HG03558 (cell line): Measurements from ENCODE around the gene GPR142.

ENCODE experiments used
- ATAC-seq: cut with Tn5 transposase; IDR thresholded peaks from one replicate; pipeline ENCODE4 v1.9.1; 2021; ENCODE audit warnings: moderate number of reproducible peaks; ENCODE audit not compliant: unreplicated experiment; ENCODE audit errors: extremely low read depth

The GPR142 gene

GRCh38 chr17:74367206-74367605 is at the start of gene GPR142:
TSS of gene GPR142 (plus strand) at chr17:74367506. CDS start at chr17:74369541, 2,035 bp downstream.
- no peak for ATAC-seq

GRCh38 chr17:74318391-74318790 is 48.9 kb upstream of the GPR142 start:
- no peak for ATAC-seq

- ATAC-seq = no peak
These were observed 42.8 kb upstream of the GPR142 start for GRCh38 chr17:74324521-74324920.

- ATAC-seq = no peak
These were observed 41.9 kb upstream of the GPR142 start for GRCh38 chr17:74325376-74325742.

- no peak for ATAC-seq
These were observed 41.4 kb upstream of the GPR142 start, which contains the start of gene KIF19 for GRCh38 chr17:74325743-74326379. TSS of gene KIF19 (plus strand) at chr17:74326226. CDS start at chr17:74326350, 124 bp downstream.

- ATAC-seq = no peak
These were observed 40.8 kb upstream of the GPR142 start for GRCh38 chr17:74326506-74326905.

GRCh38 chr17:74328487-74328886 is 38.8 kb upstream of the GPR142 start:
- no peak for ATAC-seq

- no peak for ATAC-seq
These were observed 37.9 kb upstream of the GPR142 start for GRCh38 chr17:74329378-74329777.

- ATAC-seq = no peak
These were observed 36.9 kb upstream of the GPR142 start for GRCh38 chr17:74330446-74330845.

- ATAC-seq = no peak
These were observed 35.2 kb upstream of the GPR142 start for GRCh38 chr17:74332017-74332650.

- ATAC-seq = no peak
These were observed 34.5 kb upstream of the GPR142 start for GRCh38 chr17:74332763-74333283.

- no peak for ATAC-seq
These were observed 32.8 kb upstream of the GPR142 start for GRCh38 chr17:74334393-74335039.

GRCh38 chr17:74335529-74336062 is 31.7 kb upstream of the GPR142 start:
- ATAC-seq = no peak

GRCh38 chr17:74336307-74336706 is 31.0 kb upstream of the GPR142 start:
- no peak for ATAC-seq

GRCh38 chr17:74337834-74338500 is 29.3 kb upstream of the GPR142 start:
- no peak for ATAC-seq

- ATAC-seq = no peak
These were observed 27.6 kb upstream of the GPR142 start for GRCh38 chr17:74339537-74340195.

GRCh38 chr17:74340470-74341023 is 26.8 kb upstream of the GPR142 start:
- no peak for ATAC-seq

- no peak for ATAC-seq
These were observed 25.1 kb upstream of the GPR142 start for GRCh38 chr17:74342224-74342623.

GRCh38 chr17:74343121-74343520 is 24.2 kb upstream of the GPR142 start:
- no peak for ATAC-seq
